ENCODE data around the gene RBM12. TPM values are rescaled to one million over a fixed set of nuclear protein-coding genes. Genes with fewer than 3 reads are reported as not detected.

Gene RBM12
- total and polyA plus RNA-seq, 2 of the 4 experiments (the other 2 are of a cell fraction) = 44.7 to 65.8 TPM

GRCh38 chr20:35665949-35666288, 1.2 kb upstream of the RBM12 start:
- Histone ChIP-seq H3K14ac (replicated peaks; ENCODE audit: low read depth, low read length) (no peak overlapping the region), H3K56ac (ENCODE audit: extremely low read depth, insufficient read depth, low read length) (no peak overlapping the region), H3K79me1 (ENCODE audit: low read depth in 1 of 2, low read length in 2 of 2) (peaks cover 0 to 17% of the 10 kb centered on the region in 2 experiments; a peak in 3 of 4 replicates), H4K20me1 (ENCODE audit: insufficient read depth, low read length) (peaks cover 35% of the 10 kb centered on the region), H4K5ac (ENCODE audit: low read depth, low read length) (no peak overlapping the region), H3K9me3 (ENCODE audit: control insufficient read depth, insufficient read depth, low read length) (no peaks in the 10 kb centered on the region), H2BK5ac (ENCODE audit: low read depth, low read length, poor library complexity, severe bottlenecking) (no peak overlapping the region), H3K27ac (ENCODE audit: insufficient read depth, low read length) (no peak overlapping the region), H3K4ac (ENCODE audit: low read depth, low read length) (no peak overlapping the region), H3K9ac (ENCODE audit: low read depth, low read length) (no peak overlapping the region), H2BK120ac (ENCODE audit: low read depth, low read length) (no peak overlapping the region), H3K36me3 (ENCODE audit: control insufficient read depth, insufficient read depth, low read length) (peaks cover 17% of the 10 kb centered on the region), H4K91ac (ENCODE audit: insufficient read depth, low read depth, low read length) (no peak overlapping the region), H3K4me2 (ENCODE audit: low read depth, low read length) (no peak overlapping the region), H2AK9ac (replicated peaks; ENCODE audit: low read depth, low read length, poor library complexity) (no peak overlapping the region), H3K23ac (ENCODE audit: low read depth, low read length) (no peak overlapping the region), H3K4me3 (ENCODE audit: insufficient read depth, low read depth, low read length) (no peak overlapping the region), H2AFZ (replicated peaks; ENCODE audit: low read length, poor library complexity) (no peak overlapping the region), H2BK20ac (ENCODE audit: low read depth, low read length) (no peak overlapping the region), H3K4me1 (ENCODE audit: control insufficient read depth, insufficient read depth, low read length) (no peaks in the 10 kb centered on the region; the same call in 1 of the 2 replicates), H2BK15ac (ENCODE audit: low read depth, low read length) (no peak overlapping the region), H3K27me3 (ENCODE audit: control insufficient read depth, insufficient read depth, low read length) (no peaks in the 10 kb centered on the region), H3K9me1 (ENCODE audit: insufficient read depth, low read length) (peaks cover 11% of the 10 kb centered on the region; the same call in 1 of the 2 replicates), H3K18ac (ENCODE audit: low read depth, low read length) (no peak overlapping the region), H2AK5ac (ENCODE audit: low read depth, low read length) (no peak overlapping the region), H4K8ac (ENCODE audit: low read depth in 2 of 2, low read length in 2 of 2) (no peak overlapping the region; a peak in 1 of 4 replicates)
- no peak for TF ChIP-seq MXI1 (IDR thresholded peaks at IDR 0.05; ENCODE audit: borderline replicate concordance, low read depth, low read length)
- no peak for TF ChIP-seq USF2 (IDR thresholded peaks at IDR 0.05; ENCODE audit: low read depth, low read length)
- POLR2A ChIA-PET (ENCODE audit: unreplicated experiment) = no interaction called here
- WGBS, 2 experiments (ENCODE audit: extremely low coverage in 2 of 2, insufficient read length in 1 of 2) = 86% methylated on average over 4 of the region's 17 CpGs; no CpG with 5 or more reads in 1 of the 2 experiments
- no TSS peak for BruUV-seq (replicated peaks)
- in situ Hi-C loops (cut with MboI; ENCODE audit: low sequenced_read_pairs) = no loop called here
- ATAC-seq (ENCODE audit: low read depth) (no peak), DNase-seq (no peak)
- dilution Hi-C loops (cut with HindIII; ENCODE audit: low sequenced_read_pairs, unreplicated experiment) = no loop called here
- CTCF ChIA-PET = no interaction called here
- intact Hi-C loops (cut with micrococcal nuclease) = loop anchor here (2.0 to 10.0 kb wide), 2 partner anchors 77 to 101 kb away; partner anchors contain the start of gene RBM39

Data from IMR-90 (cell line).